22Rv1 (cell line): ENCODE data around the gene SETD5.

Experiments
- CTCF ChIP-seq: fragments of 450-650 bp; IDR thresholded peaks from 2 replicates; pipeline ENCODE4 v1.5.1; 2017; ENCODE audit warnings: mild to moderate bottlenecking
- ZFX ChIP-seq: fragments of 450-650 bp; IDR thresholded peaks from 2 replicates; pipeline ENCODE4 v1.6.1; 2017; ENCODE audit warnings: antibody characterized with exemption, borderline replicate concordance

- TF ChIP-seq CTCF (no peak), ZFX (no peak)
These were observed 12.0 kb upstream of the SETD5 start for GRCh38 chr3:9385187-9386077.
